Loucy (cell line): ENCODE data around the gene KIRREL3.

Source experiments
- H2AFZ ChIP-seq: fragments of 200-600 bp; sonication (generic); 2 replicates; pipeline ENCODE4 v1.6.0; 2016; ENCODE audit warnings: antibody characterized with exemption, mild to moderate bottlenecking, low read length, moderate library complexity
- H3F3A ChIP-seq: fragments of 200-600 bp; 2 replicates; pipeline ENCODE4 v1.6.0; 2016; ENCODE audit warnings: antibody characterized with exemption, low read depth, mild to moderate bottlenecking
- H3K27me3 ChIP-seq: fragments of 200-600 bp; sonication (generic); 2 replicates; pipeline ENCODE4 v1.6.1; 2014; ENCODE audit warnings: low read length, mild to moderate bottlenecking; ENCODE audit not compliant: insufficient read depth, poor library complexity, severe bottlenecking
- H3K36me3 ChIP-seq: fragments of 200-600 bp; sonication (generic); 2 replicates; pipeline ENCODE4 v1.6.1; 2016; ENCODE audit warnings: low read length; ENCODE audit not compliant: insufficient read depth
- H3K4me1 ChIP-seq: fragments of 200-600 bp; sonication (generic); 2 replicates; pipeline ENCODE4 v1.5.1; 2014; ENCODE audit warnings: low read length, mild to moderate bottlenecking; ENCODE audit not compliant: insufficient read depth, poor library complexity, severe bottlenecking
- H3K4me2 ChIP-seq: fragments of 200-600 bp; sonication (generic); 2 replicates; pipeline ENCODE4 v1.6.0; 2014; ENCODE audit warnings: antibody characterized with exemption, low read length, low read depth, mild to moderate bottlenecking; ENCODE audit not compliant: poor library complexity, severe bottlenecking
- H3K4me3 ChIP-seq: fragments of 200-600 bp; sonication (generic); 2 replicates; pipeline ENCODE4 v1.5.1; 2014; ENCODE audit warnings: low read length, mild to moderate bottlenecking, mixed read lengths; ENCODE audit not compliant: poor library complexity, severe bottlenecking
- H3K79me2 ChIP-seq: fragments of 200-600 bp; sonication (generic); 2 replicates; pipeline ENCODE4 v1.6.1; 2014; ENCODE audit warnings: low read length; ENCODE audit not compliant: insufficient read depth
- H3K9ac ChIP-seq: fragments of 200-600 bp; sonication (generic); 2 replicates; pipeline ENCODE4 v1.6.0; 2014; ENCODE audit warnings: mild to moderate bottlenecking, low read depth, low read length, moderate library complexity; ENCODE audit not compliant: poor library complexity, severe bottlenecking
- H3K9me2 ChIP-seq: fragments of 200-600 bp; sonication (generic); replicated peaks from 2 replicates; pipeline ENCODE4 v1.6.1; 2016; ENCODE audit warnings: low read depth, low read length, mixed read lengths
- H3K9me3 ChIP-seq: fragments of 200-600 bp; sonication (generic); 2 replicates; pipeline ENCODE4 v1.6.1; 2014; ENCODE audit warnings: mild to moderate bottlenecking, antibody characterized with exemption, low read length, low read depth; ENCODE audit not compliant: insufficient read depth
- H4K20me1 ChIP-seq: fragments of 200-600 bp; sonication (generic); 2 replicates; pipeline ENCODE4 v1.6.0; 2014; ENCODE audit warnings: antibody characterized with exemption, low read length, mild to moderate bottlenecking; ENCODE audit not compliant: insufficient read depth, poor library complexity, severe bottlenecking
- CTCF ChIP-seq: fragments of 200-600 bp; sonication (generic); conservative IDR thresholded peaks from 2 replicates; pipeline ENCODE4 v1.5.1; 2014; ENCODE audit warnings: mild to moderate bottlenecking, antibody characterized with exemption, low read length
- EZH2phosphoT487 ChIP-seq: fragments of 200-600 bp; IDR thresholded peaks from 2 replicates; pipeline ENCODE4 v1.6.1; 2018; ENCODE audit warnings: antibody characterized with exemption, mild to moderate bottlenecking, moderate library complexity, borderline replicate concordance

The KIRREL3 gene

GRCh38 chr11:126664643-126665042 lies 335.9 kb downstream of the KIRREL3 start:
- Histone ChIP-seq H3K9me2 (no peaks in the 10 kb centered on the region), H3K4me1 (no peaks in the 10 kb centered on the region), H3K79me2 (no peaks in the 10 kb centered on the region), H3K4me2 (no peak overlapping the region), H4K20me1 (no peaks in the 10 kb centered on the region), H3K36me3 (no peaks in the 10 kb centered on the region), H3K27me3 (no peaks in the 10 kb centered on the region), H3K9ac (no peak overlapping the region), H3K4me3 (no peak overlapping the region), H3K9me3 (no peaks in the 10 kb centered on the region), H3F3A (no peaks in the 10 kb centered on the region), H2AFZ (no peak overlapping the region)
- no peak for TF ChIP-seq EZH2phosphoT487
- no peak for TF ChIP-seq CTCF

DNA sequence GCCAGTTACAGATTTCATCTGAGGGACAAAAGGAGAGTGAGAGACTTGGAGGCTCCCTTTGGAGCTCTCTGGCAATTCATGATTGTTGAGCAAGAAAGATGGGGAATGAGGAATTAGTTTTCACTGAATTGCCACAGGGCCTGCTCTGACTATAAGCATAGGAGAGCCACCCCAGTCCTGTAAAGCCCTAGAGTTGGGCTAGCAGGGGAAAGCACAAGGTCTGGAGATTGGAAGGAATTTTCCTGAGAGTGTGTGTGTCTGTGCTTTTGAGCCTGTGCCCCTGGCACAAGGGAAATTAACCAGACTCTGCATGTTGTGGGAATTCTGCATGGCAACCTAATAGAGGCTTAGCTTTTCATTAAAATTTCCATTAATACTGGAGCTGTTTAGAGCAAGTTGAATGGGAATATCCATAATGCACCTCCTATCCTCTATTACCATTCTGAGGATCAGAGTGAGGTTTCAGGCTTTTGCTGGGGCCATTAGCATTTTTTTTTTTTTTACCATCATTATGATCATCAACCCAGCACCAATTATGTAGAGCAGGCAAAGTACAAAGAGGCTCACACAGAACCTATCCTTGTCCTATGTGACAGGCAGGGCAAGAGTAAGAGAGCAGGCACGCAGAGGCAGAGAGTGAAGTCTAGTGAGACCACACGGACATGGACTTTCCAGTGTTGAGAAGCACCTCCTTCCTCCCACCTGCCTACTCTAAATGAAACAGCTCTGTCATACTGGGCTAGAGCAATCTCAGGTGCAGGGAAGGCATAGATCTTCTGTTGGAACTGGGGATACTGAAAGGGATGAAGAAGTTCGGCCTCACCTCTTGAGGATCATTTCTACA lies 336.6 kb downstream of the KIRREL3 start:
- no peaks in the 10 kb centered on the region for H3F3A ChIP-seq
- H3K4me2 ChIP-seq = no peak overlapping the region
- H2AFZ ChIP-seq = no peak overlapping the region
- TF ChIP-seq EZH2phosphoT487 = no peak
- no peak for TF ChIP-seq CTCF
- H3K9me2 ChIP-seq = no peaks in the 10 kb centered on the region
- H4K20me1 ChIP-seq = no peaks in the 10 kb centered on the region
- H3K27me3 ChIP-seq = no peaks in the 10 kb centered on the region
- no peaks in the 10 kb centered on the region for H3K4me1 ChIP-seq
- H3K4me3 ChIP-seq = no peak overlapping the region
- H3K9ac ChIP-seq = no peak overlapping the region
- no peaks in the 10 kb centered on the region for H3K36me3 ChIP-seq
- no peaks in the 10 kb centered on the region for H3K9me3 ChIP-seq
- no peaks in the 10 kb centered on the region for H3K79me2 ChIP-seq

- no peaks in the 10 kb centered on the region for H3K4me1 ChIP-seq
- no peaks in the 10 kb centered on the region for H3K36me3 ChIP-seq
- no peaks in the 10 kb centered on the region for H3K9me2 ChIP-seq
- no peaks in the 10 kb centered on the region for H3F3A ChIP-seq
- no peak for TF ChIP-seq EZH2phosphoT487
- no peak for TF ChIP-seq CTCF
- no peak overlapping the region for H3K4me2 ChIP-seq
- no peaks in the 10 kb centered on the region for H3K27me3 ChIP-seq
- H3K9ac ChIP-seq = no peak overlapping the region
- H3K79me2 ChIP-seq = no peaks in the 10 kb centered on the region
- no peaks in the 10 kb centered on the region for H3K9me3 ChIP-seq
- no peak overlapping the region for H3K4me3 ChIP-seq
- H2AFZ ChIP-seq = no peak overlapping the region
- H4K20me1 ChIP-seq = no peaks in the 10 kb centered on the region
Measured at GRCh38 chr11:126662035-126662790, 338.4 kb downstream of the KIRREL3 start.
